GM20431 (cell line): ENCODE measurements around the gene MGP.

Source experiments
- in situ Hi-C: fragments of 300-500 bp; cut with MseI, MboI; formaldehyde crosslinking; loops from one replicate; pipeline ENCODE4 v1.15.0; 2020; ENCODE audit warnings: low sequenced_read_pairs; ENCODE audit not compliant: unreplicated experiment

Gene MGP

GRCh38 chr12:14871886-14872285 is 13.8 kb downstream of the MGP start:
- in situ Hi-C loops = no loop called here

GRCh38 chr12:14871247-14871646 is 14.4 kb downstream of the MGP start:
- in situ Hi-C loops = no loop called here

- in situ Hi-C loops = no loop called here
Observed at GRCh38 chr12:14868916-14869506, 16.6 kb downstream of the MGP start.

GRCh38 chr12:14860490-14860889 is 25.2 kb downstream of the MGP start:
- in situ Hi-C loops = no loop called here

- in situ Hi-C loops = loop anchor here (10.0 kb wide), 1 partner anchor 136 kb away; no protein-coding TSS in a partner anchor
Observed at GRCh38 chr12:14858513-14858912, 27.1 kb downstream of the MGP start.

GRCh38 chr12:14854586-14855183 is 31.0 kb downstream of the MGP start:
- in situ Hi-C loops = loop anchor here (10.0 kb wide), 1 partner anchor 140 kb away; no protein-coding TSS in a partner anchor

GRCh38 chr12:14853961-14854360 is 31.7 kb downstream of the MGP start:
- in situ Hi-C loops = loop anchor here (10.0 kb wide), 1 partner anchor 141 kb away; no protein-coding TSS in a partner anchor

- in situ Hi-C loops = loop anchor here (10.0 kb wide), 1 partner anchor 142 kb away; no protein-coding TSS in a partner anchor
Observed at GRCh38 chr12:14852880-14853279, 32.8 kb downstream of the MGP start.

GRCh38 chr12:14850929-14851663 is 34.6 kb downstream of the MGP start:
- in situ Hi-C loops = loop anchor here (10.0 kb wide), 1 partner anchor 144 kb away; no protein-coding TSS in a partner anchor

- in situ Hi-C loops = loop anchor here (10.0 kb wide), 1 partner anchor 145 kb away; no protein-coding TSS in a partner anchor
Observed at GRCh38 chr12:14849661-14850060, 36.0 kb downstream of the MGP start.

- in situ Hi-C loops = no loop called here
Observed at GRCh38 chr12:14846876-14847580, 38.6 kb downstream of the MGP start.

GRCh38 chr12:14846042-14846587 is 39.5 kb downstream of the MGP start:
- in situ Hi-C loops = no loop called here

GRCh38 chr12:14845350-14845750 is 40.3 kb downstream of the MGP start:
- in situ Hi-C loops = no loop called here

GRCh38 chr12:14844401-14844800 is 41.3 kb downstream of the MGP start:
- in situ Hi-C loops = no loop called here

- in situ Hi-C loops = no loop called here
Observed at GRCh38 chr12:14843425-14843887, 42.2 kb downstream of the MGP start, which contains the start of gene ART4. Gene ART4 (minus strand): TSS chr12:14843526. CDS start chr12:14843113, 413 bp downstream.

GRCh38 chr12:14842315-14842714 is 43.3 kb downstream of the MGP start:
- in situ Hi-C loops = no loop called here

- in situ Hi-C loops = no loop called here
Observed at GRCh38 chr12:14841761-14842160, 43.9 kb downstream of the MGP start.

GRCh38 chr12:14840616-14841015 is 45.0 kb downstream of the MGP start:
- in situ Hi-C loops = no loop called here

- in situ Hi-C loops = no loop called here
Observed at GRCh38 chr12:14839262-14839661, 46.4 kb downstream of the MGP start.
